HG02970 (cell line): ENCODE results near the gene ACRBP.

Experiments used
- ATAC-seq: cut with Tn5 transposase; IDR thresholded peaks from one replicate; pipeline ENCODE4 v1.9.1; 2021; ENCODE audit warnings: mild to moderate bottlenecking, moderate library complexity, moderate number of reproducible peaks; ENCODE audit not compliant: unreplicated experiment, low FRiP score

ACRBP gene

GRCh38 chr12:6647083-6647604, at the start of gene ACRBP:
TSS of gene ACRBP (minus strand) at chr12:6647432. CDS start at chr12:6647366, 66 bp downstream.
- ATAC-seq = no peak

DNA sequence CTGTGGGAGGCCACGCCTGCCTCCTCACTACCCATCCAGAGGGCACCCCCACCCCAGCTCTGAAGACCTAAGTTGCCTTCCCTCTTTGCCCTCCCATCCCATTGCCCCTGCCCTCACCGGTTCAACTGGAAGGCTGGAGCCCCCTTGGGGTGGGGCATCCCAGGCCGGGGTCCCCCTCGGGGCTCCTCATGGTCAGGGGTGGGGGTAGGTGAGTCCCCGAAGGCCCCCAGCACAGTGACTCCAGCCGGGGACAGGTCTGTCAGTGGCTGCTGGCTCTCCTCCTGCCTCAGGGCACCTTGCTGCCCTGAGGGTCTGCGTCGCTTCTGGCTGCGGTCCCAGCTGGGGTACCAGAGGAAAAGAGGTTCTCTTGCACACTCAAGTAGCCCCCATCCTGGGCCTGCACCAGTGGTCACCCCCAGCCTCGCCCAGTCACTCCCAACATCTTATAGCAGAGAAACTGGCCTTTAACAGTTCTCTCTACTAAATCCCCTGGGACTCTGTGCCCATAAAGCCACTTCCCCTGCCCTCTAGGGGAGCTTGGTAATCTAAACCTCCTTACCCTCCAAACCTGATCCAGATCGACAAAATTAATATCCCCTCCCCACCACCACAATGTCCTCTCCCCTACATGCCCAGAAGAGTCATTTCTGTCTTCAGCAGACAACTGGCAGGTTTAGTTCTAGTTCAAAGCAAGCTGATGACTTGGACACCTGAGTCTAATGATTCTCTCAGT, 48.2 kb upstream of the ACRBP start:
- no peak for ATAC-seq

DNA sequence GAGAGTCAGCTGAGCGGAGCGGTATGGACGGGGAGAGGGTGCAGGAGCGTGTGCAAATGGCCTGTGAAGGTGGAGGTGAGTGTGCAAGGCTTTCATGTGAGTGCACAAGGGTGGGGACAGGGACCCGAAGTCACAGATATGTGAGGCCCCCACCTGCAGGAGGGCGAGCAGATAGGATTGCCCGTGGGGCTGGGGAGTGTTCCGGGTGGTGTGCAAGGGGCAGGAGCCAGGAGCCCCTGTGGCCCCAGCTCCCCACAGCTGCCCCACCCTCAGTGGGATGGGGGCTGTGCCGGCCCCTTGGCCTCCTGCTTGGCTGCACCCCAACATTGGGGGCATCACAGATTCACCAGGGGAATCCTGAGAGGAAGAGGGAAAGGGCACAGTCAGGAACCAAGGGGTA, 47.5 kb upstream of the ACRBP start:
- ATAC-seq = no peak

DNA sequence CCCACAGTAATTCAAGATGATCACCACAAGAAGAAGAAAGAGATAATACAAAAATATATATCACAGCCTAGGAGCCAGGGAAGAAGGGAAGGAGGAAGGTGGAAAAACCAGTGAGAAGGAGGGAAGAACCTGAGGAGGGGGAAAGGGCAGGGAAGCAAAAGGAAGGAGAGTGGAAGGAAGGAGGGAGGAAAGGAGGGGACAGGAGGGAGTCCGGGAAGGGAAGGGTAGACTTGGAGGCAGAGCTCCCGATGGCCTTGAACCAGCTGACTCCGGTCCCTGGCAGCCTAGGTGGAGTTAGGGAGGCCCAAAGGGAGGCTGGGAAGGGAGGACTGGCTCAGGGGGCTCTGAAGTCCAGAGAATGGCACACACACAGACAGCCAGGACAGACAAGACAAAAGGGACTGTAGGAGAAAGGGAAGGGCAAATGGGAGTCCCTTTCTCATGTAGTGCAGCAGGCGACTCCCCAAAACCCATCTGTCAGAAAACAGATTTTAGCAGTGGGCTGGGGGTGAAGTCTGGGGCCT, 46.7 kb upstream of the ACRBP start:
- no peak for ATAC-seq

DNA sequence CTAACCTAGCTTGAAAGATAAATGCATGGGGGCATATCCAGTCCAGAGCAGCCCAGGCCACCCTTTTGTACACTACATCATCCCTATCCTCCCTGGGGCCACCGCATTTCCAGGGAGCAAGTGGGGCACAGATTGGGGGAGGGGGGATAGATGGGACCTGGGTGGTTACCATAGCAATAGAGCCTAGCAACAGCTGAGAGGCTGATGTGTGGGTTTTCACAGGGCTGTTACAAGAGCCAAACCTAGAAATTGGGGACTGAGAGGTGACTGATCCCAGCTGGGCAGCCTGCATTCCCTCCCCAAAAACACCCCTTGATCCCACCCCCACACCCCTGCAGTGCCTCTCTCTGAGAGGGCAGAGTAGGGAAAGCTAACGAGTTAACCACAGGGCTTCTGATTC, 45.7 kb upstream of the ACRBP start:
- no peak for ATAC-seq

DNA sequence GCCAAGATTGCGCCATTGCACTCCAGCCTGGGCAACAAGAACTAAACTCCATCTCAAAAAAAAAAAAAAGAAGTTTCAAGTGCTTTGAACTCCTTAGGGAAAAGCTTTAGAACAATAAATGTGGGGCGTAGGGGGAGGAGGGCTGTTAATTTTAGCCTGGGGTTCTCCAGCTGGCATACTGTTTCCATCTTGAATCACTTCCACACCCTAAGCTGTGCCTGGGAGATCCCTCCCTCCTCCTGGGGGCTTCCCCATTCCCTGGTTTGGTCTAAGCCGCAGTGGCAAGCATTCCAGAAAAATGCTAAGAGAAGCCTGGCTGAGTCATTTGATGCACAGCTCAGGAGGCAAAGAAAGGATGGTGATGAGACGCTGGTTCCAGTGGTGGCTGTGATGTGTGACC, 44.2 kb upstream of the ACRBP start:
- no peak for ATAC-seq

DNA sequence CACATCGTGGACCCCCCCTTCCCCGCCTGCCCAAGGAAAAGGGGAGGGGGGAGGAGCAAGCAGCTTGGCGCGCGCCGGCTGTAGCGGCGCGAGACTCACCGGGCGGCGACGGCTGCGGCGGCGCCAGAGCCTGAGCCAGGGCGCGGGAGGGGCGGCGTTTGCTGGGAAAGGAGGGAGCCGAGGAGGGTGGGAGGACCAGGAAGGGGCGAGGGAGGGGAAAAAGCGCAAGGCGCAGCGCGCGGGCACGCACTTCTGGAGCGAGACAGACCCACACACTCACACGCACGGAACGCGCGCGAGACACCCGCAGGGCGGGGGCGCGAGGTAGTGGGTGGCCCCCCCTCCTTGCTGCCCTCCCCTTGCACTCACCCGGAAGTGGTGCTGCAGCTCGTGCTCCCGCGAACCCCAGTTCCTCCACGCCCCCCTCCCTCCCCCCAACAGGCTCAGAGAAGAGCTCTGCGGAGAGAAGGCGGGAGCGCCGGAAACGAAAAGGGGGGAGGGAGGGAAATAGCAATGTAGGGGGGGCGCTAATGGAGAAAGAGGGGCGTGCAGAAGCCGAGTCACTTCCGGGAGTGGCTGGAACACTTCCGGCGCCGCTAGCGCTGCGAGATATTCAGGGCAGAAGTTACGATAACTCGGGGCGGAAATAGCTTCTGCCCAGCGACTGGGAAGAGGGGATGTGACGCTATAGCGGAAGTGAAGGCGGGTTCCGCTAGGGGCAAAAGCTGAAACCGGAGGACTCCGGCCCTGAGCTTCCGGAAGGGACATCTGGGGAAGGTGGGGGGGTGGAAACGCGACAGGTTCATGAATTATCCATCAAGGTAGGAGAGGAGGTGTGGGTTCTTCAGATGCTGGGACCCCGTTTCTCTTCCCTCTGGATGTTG, 42.0 kb upstream of the ACRBP start, which contains the start of gene ZNF384:
TSS of gene ZNF384 (minus strand) at position 377 of the 884 bp plus-strand sequence. CDS start 9,855 bp downstream, outside the sequence.
- ATAC-seq = peak; percentile 82

DNA sequence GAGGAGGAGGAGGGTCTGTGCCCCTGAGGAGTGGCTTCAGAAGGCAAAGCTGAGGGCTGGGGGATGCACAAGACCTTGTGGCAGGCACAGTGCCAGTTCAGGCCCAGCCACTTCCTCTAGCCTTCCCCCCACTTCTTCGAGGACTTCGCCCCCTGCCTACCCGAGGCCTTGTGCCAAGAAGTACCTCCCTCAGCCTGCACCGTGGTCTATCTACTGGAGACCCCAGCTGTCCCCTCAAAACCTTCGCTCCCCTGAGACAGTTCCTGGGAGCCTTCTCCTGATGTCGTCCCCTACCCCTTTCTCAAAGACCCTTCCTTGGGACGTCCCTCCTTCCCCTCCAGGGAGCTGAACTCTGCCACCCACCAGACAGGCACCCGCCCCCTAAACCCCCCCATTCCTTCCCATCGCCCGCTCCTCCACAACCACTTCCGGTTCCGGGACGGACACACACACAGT, 41.3 kb upstream of the ACRBP start:
- peak; percentile 6 for ATAC-seq

GRCh38 chr12:6685814-6686213, 38.6 kb upstream of the ACRBP start:
- no peak for ATAC-seq

- no peak for ATAC-seq
Measured at GRCh38 chr12:6684609-6685008, 37.4 kb upstream of the ACRBP start.

- no peak for ATAC-seq
Measured at GRCh38 chr12:6676962-6677361, 29.7 kb upstream of the ACRBP start.

DNA sequence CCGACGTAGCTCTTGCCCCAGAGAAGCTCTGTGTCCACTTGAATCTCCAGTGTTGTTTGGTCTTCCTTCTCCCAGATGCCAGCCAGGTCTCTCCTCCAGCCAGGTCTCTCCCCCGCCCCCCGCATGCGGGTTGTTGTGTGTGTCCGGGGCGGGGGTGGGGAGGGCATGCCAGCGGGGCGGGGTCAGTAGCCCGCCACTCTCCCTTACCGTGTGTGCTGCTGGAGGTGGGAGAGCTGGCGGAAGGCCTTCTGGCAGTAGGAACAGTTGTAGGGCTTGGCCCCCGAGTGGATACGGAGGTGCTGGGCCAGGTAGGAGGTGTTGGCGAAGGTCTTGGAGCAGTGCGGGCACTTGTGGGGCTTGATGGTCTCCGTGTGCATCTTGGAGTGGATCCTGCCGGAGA, 24.9 kb upstream of the ACRBP start:
- no peak for ATAC-seq

DNA sequence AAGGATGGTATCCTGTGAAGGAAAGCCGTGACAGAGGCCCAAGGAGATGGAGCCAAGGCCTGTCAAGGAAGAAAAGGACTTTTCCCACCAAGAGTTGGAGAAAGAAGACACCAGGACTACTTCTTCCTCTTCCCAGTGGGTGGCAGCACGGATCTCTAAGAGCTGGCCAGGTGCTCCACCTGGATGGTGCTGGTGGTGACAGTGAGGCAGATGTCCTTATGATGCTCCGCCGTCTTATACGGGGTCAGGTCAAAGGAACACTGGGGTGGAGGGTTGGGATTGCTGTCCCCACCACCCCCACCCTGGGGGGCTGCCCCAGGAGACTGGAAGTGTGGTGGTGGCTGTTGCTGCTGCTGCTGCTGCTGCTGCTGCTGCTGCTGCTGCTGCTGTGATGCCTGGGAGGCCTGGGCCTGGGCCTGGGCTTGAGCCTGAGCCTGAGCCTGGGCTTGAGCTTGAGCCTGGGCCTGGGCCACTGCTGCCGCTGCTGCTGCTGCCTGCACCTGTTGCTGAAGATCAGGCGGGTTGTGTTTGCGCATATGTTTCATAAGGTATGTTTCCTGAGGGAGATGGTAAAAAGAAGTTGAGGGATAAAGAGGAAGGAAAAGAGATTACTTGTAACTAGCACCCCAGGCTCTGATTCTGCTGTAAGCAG, 20.5 kb upstream of the ACRBP start:
- ATAC-seq = no peak

GRCh38 chr12:6666211-6666610, 19.0 kb upstream of the ACRBP start:
- no peak for ATAC-seq

DNA sequence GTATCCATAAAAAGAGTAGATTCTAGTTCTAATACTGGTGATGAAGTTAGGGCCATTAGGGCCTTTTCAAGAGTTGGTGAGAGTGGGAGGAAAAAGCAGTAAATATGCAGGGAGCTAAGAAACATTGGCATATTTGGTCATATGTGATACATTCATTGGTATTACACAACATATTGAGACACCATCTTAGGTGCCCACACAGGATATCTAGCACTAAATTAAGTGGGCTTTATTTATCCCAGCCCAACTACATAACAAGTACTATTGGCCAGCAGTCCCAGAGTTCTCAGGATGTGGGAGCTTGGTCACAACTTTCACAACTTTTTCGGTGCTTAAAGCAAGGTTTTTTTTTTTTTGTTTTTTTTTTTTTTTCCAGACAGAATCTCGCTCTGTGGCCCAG, 17.7 kb upstream of the ACRBP start:
- no peak for ATAC-seq

GRCh38 chr12:6662906-6663742, 15.9 kb upstream of the ACRBP start, which contains the start of gene ING4:
TSS of gene ING4 (minus strand) at chr12:6663119. CDS start at chr12:6663101, 18 bp downstream.
- peak; percentile 95 for ATAC-seq

GRCh38 chr12:6662602-6662905, 15.3 kb upstream of the ACRBP start:
- no peak for ATAC-seq

DNA sequence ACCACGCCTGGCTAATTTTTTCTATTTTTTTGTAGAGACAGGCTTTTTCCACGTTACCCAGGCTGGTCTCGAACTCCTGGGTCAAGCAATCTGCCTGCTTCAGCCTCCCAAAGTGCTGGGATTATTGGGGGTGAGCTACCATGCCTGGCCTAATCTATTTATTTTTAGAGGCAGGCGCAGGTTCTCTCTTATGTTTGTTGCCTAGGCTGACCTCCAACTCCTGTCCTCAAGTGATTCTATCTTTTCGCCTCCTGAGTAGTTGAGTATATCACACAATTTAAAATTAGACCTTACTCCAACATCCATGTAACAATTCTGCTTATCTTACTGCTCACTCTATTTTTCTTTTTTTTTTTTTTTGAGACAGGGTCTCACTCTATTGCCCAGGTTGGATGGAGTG, 6.8 kb upstream of the ACRBP start:
- no peak for ATAC-seq

GRCh38 chr12:6653342-6653741, 6.1 kb upstream of the ACRBP start:
- no peak for ATAC-seq

DNA sequence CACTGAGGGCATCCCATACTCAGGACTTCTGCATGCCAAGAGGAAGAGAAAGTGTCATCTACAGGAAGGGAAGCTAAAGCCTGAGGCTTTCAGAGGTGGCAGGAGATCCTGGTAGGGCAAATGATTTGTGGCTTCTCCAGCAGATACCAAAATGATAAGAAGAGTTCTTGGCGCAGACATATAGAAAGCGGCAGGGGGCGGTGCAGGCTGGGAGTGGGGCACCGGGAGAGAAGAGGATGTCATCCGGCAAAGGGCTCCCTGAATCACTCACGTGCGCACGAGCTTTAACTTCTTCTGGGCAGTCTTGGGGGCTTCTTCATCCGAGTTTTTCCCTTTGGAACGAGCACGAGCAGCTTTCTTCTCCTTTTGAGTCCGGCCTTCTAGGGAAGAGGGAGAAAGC, 5.2 kb upstream of the ACRBP start:
- ATAC-seq = no peak
